ENCODE measurements around the gene GRK7. TPM values are rescaled to one million over a fixed set of nuclear protein-coding genes. Genes with fewer than 3 reads are reported as not detected.

The GRK7 gene
- total RNA-seq, 2 experiments from 2014 or later = not detected

GRCh38 chr3:141804778-141805639 lies 41.8 kb downstream of the GRK7 start:
- CTCF ChIA-PET = no interaction called here
- Mint-ChIP-seq H3K27me3 (peaks cover 3% of the 10 kb centered on the region), H3K4me3 (no peak overlapping the region), H3K27ac (no peak overlapping the region), H3K4me1 (no peaks in the 10 kb centered on the region), H3K36me3 (peaks cover 1% of the 10 kb centered on the region), H3K9me3 (ENCODE audit: low read depth) (no peaks in the 10 kb centered on the region)
- DNase-seq (no peak), ATAC-seq (no peak)

GRCh38 chr3:141807277-141808033 lies 44.2 kb downstream of the GRK7 start:
- ATAC-seq = no peak
- Mint-ChIP-seq H3K4me1 (no peaks in the 10 kb centered on the region), H3K27ac (no peak overlapping the region), H3K4me3 (no peak overlapping the region), H3K36me3 (no peaks in the 10 kb centered on the region), H3K27me3 (no peaks in the 10 kb centered on the region), H3K9me3 (ENCODE audit: low read depth) (no peaks in the 10 kb centered on the region)
- no peak for DNase-seq
- CTCF ChIA-PET = no interaction called here

- Mint-ChIP-seq H3K4me3 (no peak overlapping the region), H3K36me3 (no peaks in the 10 kb centered on the region), H3K9me3 (ENCODE audit: low read depth) (no peaks in the 10 kb centered on the region), H3K27ac (no peak overlapping the region), H3K27me3 (no peaks in the 10 kb centered on the region), H3K4me1 (no peaks in the 10 kb centered on the region)
- no peak for DNase-seq
- ATAC-seq = no peak
- CTCF ChIA-PET = no interaction called here
Measured at GRCh38 chr3:141808586-141808985, 45.4 kb downstream of the GRK7 start.

GRCh38 chr3:141810161-141810560 lies 47.0 kb downstream of the GRK7 start:
- no peak overlapping the region for H3K4me3 Mint-ChIP-seq
- DNase-seq = no peak

GRCh38 chr3:141811348-141811747 lies 48.1 kb downstream of the GRK7 start:
- ATAC-seq = no peak
- CTCF ChIA-PET = no interaction called here
- no peak overlapping the region for H3K4me3 Mint-ChIP-seq
- H3K36me3 Mint-ChIP-seq = peaks cover 1% of the 10 kb centered on the region
- no peaks in the 10 kb centered on the region for H3K4me1 Mint-ChIP-seq
- H3K27ac Mint-ChIP-seq = no peak overlapping the region
- H3K27me3 Mint-ChIP-seq = peaks cover 6% of the 10 kb centered on the region
- H3K9me3 Mint-ChIP-seq (ENCODE audit: low read depth) = no peaks in the 10 kb centered on the region
- no peak for DNase-seq

More at GRCh38 chr3:141810161-141810560, 47.0 kb downstream of the GRK7 start:
- Mint-ChIP-seq H3K9me3 (ENCODE audit: low read depth) (no peaks in the 10 kb centered on the region), H3K4me1 (no peaks in the 10 kb centered on the region), H3K27ac (no peak overlapping the region), H3K27me3 (no peaks in the 10 kb centered on the region), H3K36me3 (peaks cover under 1% of the 10 kb centered on the region)
- CTCF ChIA-PET = no interaction called here
- no peak for ATAC-seq

- H3K27ac Mint-ChIP-seq = no peak overlapping the region
- DNase-seq = no peak
- H3K4me1 Mint-ChIP-seq = no peaks in the 10 kb centered on the region
- peaks cover 1% of the 10 kb centered on the region for H3K36me3 Mint-ChIP-seq
- no peak overlapping the region for H3K4me3 Mint-ChIP-seq
- H3K27me3 Mint-ChIP-seq = peaks cover 11% of the 10 kb centered on the region
- H3K9me3 Mint-ChIP-seq (ENCODE audit: low read depth) = no peaks in the 10 kb centered on the region
- CTCF ChIA-PET = no interaction called here
- ATAC-seq = no peak
Measured at GRCh38 chr3:141812084-141812483, 48.9 kb downstream of the GRK7 start.

- H3K4me3 Mint-ChIP-seq = no peak overlapping the region
- no peak overlapping the region for H3K27ac Mint-ChIP-seq
- peaks cover 15% of the 10 kb centered on the region for H3K27me3 Mint-ChIP-seq
- H3K36me3 Mint-ChIP-seq = peaks cover 1% of the 10 kb centered on the region
- ATAC-seq (no peak), DNase-seq (no peak)
- H3K4me1 Mint-ChIP-seq = no peaks in the 10 kb centered on the region
- CTCF ChIA-PET = no interaction called here
- no peaks in the 10 kb centered on the region for H3K9me3 Mint-ChIP-seq (ENCODE audit: low read depth)
Measured at GRCh38 chr3:141812586-141812985, 49.4 kb downstream of the GRK7 start.

Other genes with a start within 250 kb of the GRK7 start
- 10 to 100 TPM; 53.4 to 67.0 TPM for gene RNF7, start 25.1 kb upstream of the GRK7 start, total RNA-seq
- 100 to 1,000 TPM in 1 of 2 experiments, 10 to 100 TPM in 1; 94.9 to 135 TPM for gene ATP1B3, start 113.2 kb downstream of the GRK7 start, total RNA-seq

All from activated CD8-positive, alpha-beta memory T cell treated with anti-CD3 and anti-CD28 coated beads, Interleukin-2, amount 10 ng/mL, durations not matched to agents 7 days and 5 days (primary cell).